OCI-LY1 (cell line): ENCODE data around the gene TSEN54.

Source experiments
- EZH2 ChIP-seq: fragments of 200-600 bp; sonication (generic), shearing (Covaris generic); IDR thresholded peaks from 2 replicates; pipeline ENCODE4 v1.8.0; 2017; ENCODE audit warnings: borderline replicate concordance, mixed run types, mild to moderate bottlenecking, antibody characterized with exemption, low read length, moderate library complexity, mixed read lengths
- TF ChIP-seq, protein P1 (sequence below): fragments of 200-600 bp; sonication (generic), shearing (Covaris generic); IDR thresholded peaks from 2 replicates; pipeline ENCODE4 v1.5.1; 2017; ENCODE audit warnings: mild to moderate bottlenecking, antibody characterized with exemption, low read length, moderate library complexity, mixed read lengths

DNA sequence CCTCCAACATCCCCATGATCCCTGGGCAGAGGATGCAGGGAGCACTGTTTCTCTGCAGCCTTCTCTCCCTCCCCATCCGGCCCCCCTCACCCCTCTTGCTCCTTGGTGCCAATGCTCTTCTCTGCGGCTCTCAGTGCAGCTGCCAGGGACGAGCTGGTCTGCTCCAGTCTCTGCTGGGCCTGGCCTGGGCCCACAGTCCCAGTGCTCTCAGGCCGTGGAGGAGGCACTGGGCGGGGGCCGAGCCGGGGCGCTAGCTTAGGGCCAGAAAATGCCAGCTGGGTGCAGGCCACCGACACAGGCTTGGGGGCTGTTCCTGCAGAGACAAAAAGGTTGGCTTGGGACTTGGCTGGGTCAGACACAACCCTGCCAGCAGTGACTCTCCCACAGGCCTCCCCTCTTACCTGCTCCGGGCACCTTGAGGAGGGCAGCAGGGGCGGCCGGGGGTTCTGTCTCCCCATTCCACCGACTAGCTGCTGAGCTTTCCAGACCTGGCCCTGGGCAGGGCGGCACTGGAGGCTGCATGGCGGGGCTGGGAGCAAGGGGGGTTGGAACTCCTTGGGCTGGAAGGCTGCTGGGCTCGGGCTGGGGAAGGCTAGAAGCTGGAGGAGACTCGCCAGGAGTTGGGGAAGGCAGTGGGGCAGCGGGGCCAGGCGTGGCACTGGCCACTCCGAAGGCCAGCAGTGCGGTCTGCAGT, 14.8 kb upstream of the TSEN54 start:
- TF ChIP-seq, protein P1, sequence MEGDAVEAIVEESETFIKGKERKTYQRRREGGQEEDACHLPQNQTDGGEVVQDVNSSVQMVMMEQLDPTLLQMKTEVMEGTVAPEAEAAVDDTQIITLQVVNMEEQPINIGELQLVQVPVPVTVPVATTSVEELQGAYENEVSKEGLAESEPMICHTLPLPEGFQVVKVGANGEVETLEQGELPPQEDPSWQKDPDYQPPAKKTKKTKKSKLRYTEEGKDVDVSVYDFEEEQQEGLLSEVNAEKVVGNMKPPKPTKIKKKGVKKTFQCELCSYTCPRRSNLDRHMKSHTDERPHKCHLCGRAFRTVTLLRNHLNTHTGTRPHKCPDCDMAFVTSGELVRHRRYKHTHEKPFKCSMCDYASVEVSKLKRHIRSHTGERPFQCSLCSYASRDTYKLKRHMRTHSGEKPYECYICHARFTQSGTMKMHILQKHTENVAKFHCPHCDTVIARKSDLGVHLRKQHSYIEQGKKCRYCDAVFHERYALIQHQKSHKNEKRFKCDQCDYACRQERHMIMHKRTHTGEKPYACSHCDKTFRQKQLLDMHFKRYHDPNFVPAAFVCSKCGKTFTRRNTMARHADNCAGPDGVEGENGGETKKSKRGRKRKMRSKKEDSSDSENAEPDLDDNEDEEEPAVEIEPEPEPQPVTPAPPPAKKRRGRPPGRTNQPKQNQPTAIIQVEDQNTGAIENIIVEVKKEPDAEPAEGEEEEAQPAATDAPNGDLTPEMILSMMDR, result no peak
- no peak for TF ChIP-seq EZH2
